Measurements from ENCODE around the gene VPS8.

DNA sequence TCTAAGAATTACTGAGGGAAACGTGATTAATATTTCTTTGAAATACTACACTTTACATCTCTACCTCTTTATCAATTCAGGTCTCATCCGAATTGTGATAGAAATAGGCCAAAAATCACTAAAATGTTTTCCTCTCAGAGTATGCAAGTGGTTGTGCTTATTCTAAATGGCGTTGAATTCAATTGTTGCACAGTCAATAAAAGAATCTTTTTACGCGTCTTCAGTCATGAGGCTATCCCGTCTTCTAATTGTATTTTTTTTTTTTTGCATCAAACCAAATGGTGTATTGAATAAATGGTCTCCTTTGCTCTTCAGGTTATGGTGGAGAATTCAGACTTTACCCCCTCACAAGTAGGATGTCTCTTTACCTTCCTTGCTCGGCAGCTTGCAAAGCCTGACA lies 112.6 kb downstream of the VPS8 start:
- TF ChIP-seq POLR2A (IDR thresholded peaks at IDR 0.05; ENCODE audit: low read depth, low read length) (no peak), POLR2AphosphoS5 (IDR thresholded peaks at IDR 0.05; ENCODE audit: low read depth, low read length) (no peak), TAF1 (IDR thresholded peaks at IDR 0.05; ENCODE audit: low read depth, low read length) (no peak), SPI1 (IDR thresholded peaks at IDR 0.05; ENCODE audit: low read depth, low read length) (no peak)

Measured in GM12891 (cell line).